ENCODE measurements around the gene MAML2. TPM values are rescaled to one million over a fixed set of nuclear protein-coding genes. Genes with fewer than 3 reads are reported as not detected.

Gene MAML2
- total and polyA plus RNA-seq, 2 of the 8 experiments (the other 6 are each of a cell fraction or from before 2014, with no cell fraction given) = 3.8 to 6.6 TPM

GRCh38 chr11:96257036-96257435 is 86.0 kb downstream of the MAML2 start:
- H3K4me1 ChIP-seq (replicated peaks in 1 of 4; ENCODE audit: control insufficient read depth in 3 of 4, insufficient read depth in 4 of 4, low read length in 3 of 4) = peaks cover 0 to 3% (median 0%) of the 10 kb centered on the region in 4 experiments; a peak in 2 of 7 replicates
- H2BK20ac ChIP-seq (ENCODE audit: low read length) = no peak overlapping the region
- H3K27me3 ChIP-seq (replicated peaks in 1 of 4; ENCODE audit: control insufficient read depth in 3 of 4, extremely low read depth in 1 of 4, insufficient read depth in 3 of 4, low read length in 3 of 4) = no peaks in the 10 kb centered on the region; a peak in 1 of 7 replicates
- POLR2A ChIA-PET (ENCODE audit: partially characterized antibody) = interaction anchor here (0.7 kb wide), 1 partner anchor 19 kb away, joined by 3 read pairs; no protein-coding TSS in a partner anchor
- no peak for DNase-seq (ENCODE audit: low read depth in 1 of 2, low spot score in 2 of 2)
- H2BK120ac ChIP-seq (replicated peaks; ENCODE audit: low read depth, low read length) = no peak overlapping the region
- H3K27ac ChIP-seq (ENCODE audit: low read depth, low read length) = no peak overlapping the region
- no peak overlapping the region for H3K23ac ChIP-seq (ENCODE audit: insufficient read length)
- H2AFZ ChIP-seq (ENCODE audit: low read length) = no peak overlapping the region
- no peak overlapping the region for H2AK5ac ChIP-seq (ENCODE audit: low read depth, low read length)
- CTCF ChIA-PET (ENCODE audit: partially characterized antibody) = no interaction called here
- no peak overlapping the region for H2BK12ac ChIP-seq (ENCODE audit: low read depth, low read length)
- H3K36me3 ChIP-seq (ENCODE audit: control insufficient read depth in 2 of 4, insufficient read depth in 4 of 4, low read length in 3 of 4) = no peaks in the 10 kb centered on the region
- H4K5ac ChIP-seq (ENCODE audit: insufficient read length, low read depth, low read length) = no peak overlapping the region
- no peak overlapping the region for H4K91ac ChIP-seq (replicated peaks; ENCODE audit: insufficient read length, low read length)
- no peak overlapping the region for H3K56ac ChIP-seq (replicated peaks; ENCODE audit: insufficient read length, low read depth, low read length)
- no peak overlapping the region; a peak in 1 of 7 replicates for H3K9ac ChIP-seq (replicated peaks in 1 of 4; ENCODE audit: extremely low read depth in 1 of 4, low read depth in 3 of 4, low read length in 3 of 4)
- no peaks in the 10 kb centered on the region for H3K23me2 ChIP-seq (ENCODE audit: low read depth, low read length)
- H3K14ac ChIP-seq (ENCODE audit: insufficient read length) = no peak overlapping the region
- H3K4me2 ChIP-seq (ENCODE audit: insufficient read depth in 1 of 2, low read depth in 2 of 2, low read length in 2 of 2) = no peak overlapping the region
- no peak for FAIRE-seq
- no peak overlapping the region for H2BK15ac ChIP-seq (ENCODE audit: low read length)
- H3K4me3 ChIP-seq (ENCODE audit: extremely low read depth in 1 of 4, insufficient read depth in 2 of 4, low read depth in 3 of 4, low read length in 4 of 4) = no peak overlapping the region
- no peaks in the 10 kb centered on the region for H4K20me1 ChIP-seq (replicated peaks in 1 of 2; ENCODE audit: control insufficient read depth in 1 of 2, insufficient read depth in 2 of 2, low read length in 2 of 2)
- no peak overlapping the region for H3K18ac ChIP-seq (ENCODE audit: extremely low read depth, low read length)
- no peaks in the 10 kb centered on the region for H3K9me3 ChIP-seq (ENCODE audit: insufficient read depth in 2 of 2, low read depth in 1 of 2, low read length in 1 of 2)
- H3K79me1 ChIP-seq (ENCODE audit: low read depth, low read length) = no peaks in the 10 kb centered on the region
- H2BK5ac ChIP-seq (ENCODE audit: low read depth, low read length) = no peak overlapping the region
- no peaks in the 10 kb centered on the region for H3K79me2 ChIP-seq (ENCODE audit: control insufficient read depth in 1 of 2, insufficient read depth in 2 of 2, low read length in 2 of 2)
- no peak overlapping the region for H3K4ac ChIP-seq (replicated peaks; ENCODE audit: insufficient read length, low read depth, low read length)
- no peak overlapping the region for H4K8ac ChIP-seq (ENCODE audit: extremely low read depth, insufficient read depth, low read length)
- TF ChIP-seq SIRT6 (IDR thresholded peaks at IDR 0.05; ENCODE audit: low read length) (no peak), ASH2L (IDR thresholded peaks at IDR 0.05; ENCODE audit: low read length) (no peak), POU5F1 (IDR thresholded peaks at IDR 0.05; ENCODE audit: low read depth, low read length) (no peak), JUN (IDR thresholded peaks at IDR 0.05; ENCODE audit: low read depth, low read length) (no peak), POLR2A (IDR thresholded peaks at IDR 0.05; ENCODE audit: control extremely low read depth in 1 of 2, low read depth in 2 of 2, low read length in 2 of 2) (no peak), RXRA (IDR thresholded peaks at IDR 0.05; ENCODE audit: insufficient read depth, low read depth, low read length) (no peak), BACH1 (IDR thresholded peaks at IDR 0.05; ENCODE audit: low read length) (no peak), EZH2 (IDR thresholded peaks at IDR 0.05; ENCODE audit: low read depth, low read length, severe bottlenecking) (no peak), SIN3A (conservative IDR thresholded peaks at IDR 0.05 in 1 of 2, IDR thresholded peaks at IDR 0.05 in 1 of 2; ENCODE audit: low read depth in 1 of 2, low read length in 2 of 2) (no peak), CHD2 (IDR thresholded peaks at IDR 0.05; ENCODE audit: low read length) (no peak)
- TF ChIP-seq, protein P1, sequence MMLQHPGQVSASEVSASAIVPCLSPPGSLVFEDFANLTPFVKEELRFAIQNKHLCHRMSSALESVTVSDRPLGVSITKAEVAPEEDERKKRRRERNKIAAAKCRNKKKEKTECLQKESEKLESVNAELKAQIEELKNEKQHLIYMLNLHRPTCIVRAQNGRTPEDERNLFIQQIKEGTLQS (IDR thresholded peaks at IDR 0.05; ENCODE audit: insufficient read depth, low read depth, low read length) = no peak
